GM10248 (cell line): ENCODE data around the gene IKZF4.
"Not testable (repeated sequence)": the region's sequence is repeated elsewhere in the genome, so short reads cannot be mapped to it uniquely, and the experiment has no call there.

Source experiments
- CTCF ChIA-PET: fragments of 300-600 bp; sonication (Branson Sonifier 250); formaldehyde crosslinking; extraction: SDS; loops from one replicate; lab custom pipeline; 2021; ENCODE audit warnings: antibody characterized with exemption; lab: Yijun Ruan, JAX
- POLR2A ChIA-PET: fragments of 350-650 bp; sonication (Branson Sonifier 250); formaldehyde crosslinking; extraction: SDS; loops from one replicate; lab custom pipeline; 2020; ENCODE audit warnings: antibody characterized with exemption; lab: Yijun Ruan, JAX
- DNase-seq: peaks from one replicate; pipeline ENCODE4 v3.0.0; 2012; ENCODE audit errors: extremely low spot score
- TF ChIP-seq, protein P1 (sequence below): IDR thresholded peaks from 2 replicates; pipeline ENCODE4 v1.5.1; 2012; ENCODE audit warnings: mild to moderate bottlenecking, low read depth; ENCODE audit errors: extremely low read depth, missing control alignments, control extremely low read depth

The IKZF4 gene

DNA sequence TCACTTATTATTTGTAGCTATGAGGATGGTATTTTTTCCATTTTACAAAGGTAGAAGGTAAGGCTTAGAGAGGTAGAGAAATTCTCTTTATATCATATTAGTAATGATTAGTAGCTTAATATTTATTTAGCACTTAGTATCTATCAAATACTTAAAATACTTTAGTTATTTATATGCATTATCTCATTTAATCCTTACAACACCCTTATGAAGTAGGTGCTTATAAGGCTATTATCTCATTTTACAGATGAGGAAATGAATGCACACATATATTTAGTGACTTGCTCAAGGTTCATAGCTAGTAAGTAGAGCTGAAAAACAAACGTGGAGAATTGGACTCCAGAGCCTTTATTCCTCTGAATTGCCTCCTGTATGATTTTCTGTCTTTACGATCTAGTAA lies 36.0 kb upstream of the IKZF4 start:
- TF ChIP-seq, protein P1, sequence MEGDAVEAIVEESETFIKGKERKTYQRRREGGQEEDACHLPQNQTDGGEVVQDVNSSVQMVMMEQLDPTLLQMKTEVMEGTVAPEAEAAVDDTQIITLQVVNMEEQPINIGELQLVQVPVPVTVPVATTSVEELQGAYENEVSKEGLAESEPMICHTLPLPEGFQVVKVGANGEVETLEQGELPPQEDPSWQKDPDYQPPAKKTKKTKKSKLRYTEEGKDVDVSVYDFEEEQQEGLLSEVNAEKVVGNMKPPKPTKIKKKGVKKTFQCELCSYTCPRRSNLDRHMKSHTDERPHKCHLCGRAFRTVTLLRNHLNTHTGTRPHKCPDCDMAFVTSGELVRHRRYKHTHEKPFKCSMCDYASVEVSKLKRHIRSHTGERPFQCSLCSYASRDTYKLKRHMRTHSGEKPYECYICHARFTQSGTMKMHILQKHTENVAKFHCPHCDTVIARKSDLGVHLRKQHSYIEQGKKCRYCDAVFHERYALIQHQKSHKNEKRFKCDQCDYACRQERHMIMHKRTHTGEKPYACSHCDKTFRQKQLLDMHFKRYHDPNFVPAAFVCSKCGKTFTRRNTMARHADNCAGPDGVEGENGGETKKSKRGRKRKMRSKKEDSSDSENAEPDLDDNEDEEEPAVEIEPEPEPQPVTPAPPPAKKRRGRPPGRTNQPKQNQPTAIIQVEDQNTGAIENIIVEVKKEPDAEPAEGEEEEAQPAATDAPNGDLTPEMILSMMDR: no peak
- ChIA-PET POLR2A (interaction anchor here (1.1 kb wide), 1 partner anchor 11 kb away, joined by 3 read pairs; no protein-coding TSS in a partner anchor), CTCF (interaction anchor here (1.0 to 9.1 kb wide), 8 partner anchors 10 to 247 kb away, joined by 3 to 140 read pairs (median 4); partner anchors contain the start of genes ORMDL2, SARNP and SUOX)
- no peak for DNase-seq

DNA sequence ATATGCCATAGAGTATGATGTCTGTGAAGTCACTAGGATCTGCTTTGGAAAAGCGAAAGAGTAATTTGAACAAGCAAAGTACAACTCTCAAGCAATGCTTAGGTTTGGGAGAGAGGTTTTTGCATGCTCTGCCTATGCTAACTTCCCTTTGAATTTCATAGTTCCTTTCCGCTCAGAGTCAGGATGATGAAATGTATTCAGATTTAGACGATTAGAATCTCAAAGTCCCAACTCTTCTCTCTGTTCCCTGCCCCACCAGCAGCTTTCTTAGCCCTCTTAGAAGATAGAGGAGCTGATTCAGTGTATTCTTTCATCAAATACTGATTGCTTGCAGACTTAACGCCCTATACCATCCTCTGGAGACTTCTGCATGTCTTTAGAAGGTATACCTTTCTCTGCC lies 35.5 kb upstream of the IKZF4 start:
- TF ChIP-seq, protein P1: no peak
- DNase-seq: no peak
- ChIA-PET POLR2A (interaction anchor here (1.6 kb wide), 1 partner anchor 12 kb away, joined by 5 read pairs; the partner anchor contains the start of gene SUOX), CTCF (interaction anchor here (1.0 to 9.1 kb wide), 8 partner anchors 9 to 168 kb away, joined by 3 to 140 read pairs (median 4); partner anchors contain the start of genes ORMDL2, SARNP and SUOX)

DNA sequence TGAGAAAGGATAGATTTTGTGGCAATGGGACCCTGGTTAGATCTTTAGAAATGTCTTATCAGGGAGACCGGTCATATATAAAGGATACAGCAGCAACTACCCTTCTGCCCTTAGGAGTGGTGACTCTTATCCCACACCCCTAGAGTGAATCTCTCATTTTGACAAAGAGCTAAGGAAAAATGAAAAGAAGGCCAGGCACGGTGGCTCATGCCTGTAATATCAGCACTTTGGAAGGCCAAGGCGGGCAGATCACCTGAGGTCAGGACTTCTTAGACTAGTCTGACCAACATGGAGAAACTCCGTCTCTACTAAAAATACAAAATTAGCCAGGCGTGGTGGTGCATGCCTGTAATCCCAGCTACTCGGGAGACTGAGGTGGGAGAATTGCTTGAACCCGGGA lies 34.9 kb upstream of the IKZF4 start:
- POLR2A ChIA-PET: interaction anchor here (1.0 to 1.6 kb wide), 2 partner anchors 11 to 12 kb away, joined by 5 to 6 read pairs; partner anchors contain the start of genes RAB5B and SUOX
- CTCF ChIA-PET: interaction anchor here (1.0 to 9.1 kb wide), 5 partner anchors 9 to 168 kb away, joined by 3 to 140 read pairs (median 4); partner anchors contain the start of genes ORMDL2, SARNP and SUOX

DNA sequence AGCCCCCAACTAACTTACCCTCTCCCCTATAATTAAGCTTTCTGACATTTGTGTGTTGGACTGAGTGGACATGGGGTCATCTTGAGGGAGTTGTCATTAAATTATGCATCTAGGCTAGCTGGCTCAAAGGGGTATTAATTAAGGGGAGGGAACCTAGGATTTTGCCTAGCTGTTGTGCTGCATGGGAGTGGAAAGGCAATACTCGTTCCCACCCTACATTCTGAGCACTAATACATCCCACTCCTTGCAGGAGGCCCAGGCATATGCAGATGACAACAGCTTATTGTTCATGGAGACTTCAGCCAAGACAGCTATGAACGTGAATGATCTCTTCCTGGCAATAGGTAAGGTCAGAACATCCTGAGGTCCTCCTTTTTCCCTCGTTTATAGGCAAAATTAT lies 29.7 kb upstream of the IKZF4 start:
- DNase-seq: no peak
- ChIA-PET POLR2A (interaction anchor here (1.7 kb wide), 1 partner anchor 17 kb away, joined by 4 read pairs; the partner anchor contains the start of gene RAB5B), CTCF (interaction anchor here (1.0 to 1.8 kb wide), 7 partner anchors 9 to 253 kb away, joined by 4 to 10 read pairs (median 5); partner anchors contain the start of genes IKZF4 and RAB5B)
- TF ChIP-seq, protein P1: no peak

More for the DNA sequence above, 34.9 kb upstream of the IKZF4 start:
- not testable (repeated sequence) for DNase-seq

DNA sequence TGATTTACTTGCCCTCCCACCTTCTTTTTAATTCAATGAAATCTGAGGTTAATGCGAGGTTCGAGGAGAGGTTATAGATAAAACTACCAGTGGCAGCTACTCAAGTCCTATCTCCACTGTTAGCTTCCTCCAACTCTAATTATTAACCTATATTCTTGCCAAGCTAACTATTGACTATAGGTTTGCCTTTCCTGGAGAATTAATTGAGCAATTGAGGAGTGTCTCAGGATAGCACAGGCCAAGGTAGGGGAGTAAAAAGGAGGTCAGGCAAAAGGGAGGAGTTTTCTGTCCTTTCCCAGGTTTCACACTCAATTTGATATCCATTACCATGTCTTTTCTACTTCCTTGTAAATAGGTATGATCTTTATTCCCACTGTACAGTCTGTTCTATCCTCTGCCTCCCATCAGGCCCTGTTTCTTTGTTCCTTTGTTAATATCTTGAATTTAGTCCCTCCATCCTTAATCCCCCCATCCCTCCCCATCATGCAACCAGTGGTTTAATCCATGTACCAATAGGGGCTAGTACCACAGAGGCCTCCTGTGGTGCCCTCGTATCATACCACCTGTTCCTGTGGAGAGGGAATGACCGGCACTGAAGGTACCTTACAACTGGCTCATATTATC lies 27.5 kb upstream of the IKZF4 start:
- POLR2A ChIA-PET: interaction anchor here (0.8 kb wide), 1 partner anchor 92 kb away, joined by 6 read pairs; no protein-coding TSS in a partner anchor
- DNase-seq: no peak
- TF ChIP-seq, protein P1: no peak
- CTCF ChIA-PET: interaction anchor here (1.4 to 4.3 kb wide), 3 partner anchors 10 to 36 kb away, joined by 7 to 140 read pairs (median 9); partner anchors contain the start of gene RAB5B

DNA sequence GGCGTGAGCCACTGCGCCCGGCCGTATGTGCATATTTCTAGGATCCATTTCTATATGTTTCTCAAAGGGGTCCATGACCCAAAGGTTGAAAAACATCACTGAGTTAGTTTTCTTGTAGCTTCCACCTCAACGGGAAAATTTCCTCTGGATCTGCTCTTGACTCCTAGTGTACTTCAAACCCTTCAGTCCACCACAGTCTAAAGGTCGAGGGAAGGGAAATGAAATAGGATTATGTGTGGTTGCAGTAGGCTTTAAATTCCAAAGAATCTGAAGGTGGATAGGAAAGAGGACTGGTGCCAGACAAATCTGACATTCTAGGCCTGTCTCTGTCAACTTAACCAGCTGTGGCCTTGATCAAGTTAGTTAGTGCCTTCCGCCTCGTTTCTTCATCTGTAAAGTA lies 25.5 kb upstream of the IKZF4 start:
- ChIA-PET CTCF (interaction anchor here (0.7 to 6.8 kb wide), 41 partner anchors 12 to 271 kb away, joined by 3 to 140 read pairs (median 6); partner anchors contain the start of genes CD63, COQ10A, DNAJC14 and GDF11), POLR2A (interaction anchor here (2.3 kb wide), 1 partner anchor 21 kb away, joined by 11 read pairs; the partner anchor contains the start of gene RAB5B)
- DNase-seq: no peak
- TF ChIP-seq, protein P1: no peak
